Skeletal muscle tissue (tissue), 4 donors: ENCODE measurements around the gene ZBTB7C. TPM values are rescaled to one million over a fixed set of nuclear protein-coding genes. Genes with fewer than 3 reads are reported as not detected.

Experiments used
- H3K27ac ChIP-seq: one replicate; pipeline ENCODE4 v1.7.0; 2013; ENCODE audit warnings: mild to moderate bottlenecking, low read depth, low read length, inconsistent platforms
- H3K27me3 ChIP-seq, 3 donors: one replicate each; pipeline ENCODE4 v1.7.0; 2013; ENCODE audit warnings: low read length in 3 of 3; ENCODE audit not compliant: control insufficient read depth in 3 of 3, insufficient read depth in 3 of 3
- H3K36me3 ChIP-seq, 3 donors: one replicate each; pipeline ENCODE4 v1.7.0; 2013; ENCODE audit warnings: low read length in 3 of 3; ENCODE audit not compliant: control insufficient read depth in 3 of 3, insufficient read depth in 3 of 3
- H3K4me1 ChIP-seq, 3 donors: one replicate each; pipeline ENCODE4 v1.7.0; 2013; ENCODE audit warnings: low read length in 3 of 3, mild to moderate bottlenecking in 3 of 3; ENCODE audit not compliant: control insufficient read depth in 3 of 3, insufficient read depth in 3 of 3
- H3K4me3 ChIP-seq, 3 donors: one replicate each; pipeline ENCODE4 v1.7.0; 2013; ENCODE audit warnings: low read length in 3 of 3
- H3K9ac ChIP-seq, 3 donors: one replicate each; pipeline ENCODE4 v1.7.0; 2013; ENCODE audit warnings: low read length in 3 of 3, mild to moderate bottlenecking in 3 of 3, moderate library complexity in 2 of 3, low read depth in 1 of 3
- H3K9me3 ChIP-seq, 3 donors: one replicate each; pipeline ENCODE4 v1.7.0; 2013; ENCODE audit warnings: low read length in 3 of 3; ENCODE audit not compliant: control insufficient read depth in 3 of 3
- total RNA-seq: library from RNA; depleted of rRNA; stranded (reverse); fragments of >200 nt; gene quantifications from one replicate; pipeline ENCODE4 v1.2.3, GENCODE V29; 2014
- donor health status: Osteomylitis.

ZBTB7C gene
- total RNA-seq, 1 donor from 2014 or later, result 2.6 TPM

- peaks cover 0 to 3% (median 2%) of the 10 kb centered on the region in 3 donors for H3K9me3 ChIP-seq
- no peak overlapping the region for H3K4me3 ChIP-seq
- H3K27me3 ChIP-seq, result peaks cover 0 to 4% (median 0%) of the 10 kb centered on the region in 3 donors
- H3K9ac ChIP-seq, result no peak overlapping the region
- no peaks in the 10 kb centered on the region for H3K4me1 ChIP-seq
- no peaks in the 10 kb centered on the region for H3K36me3 ChIP-seq
- no peak overlapping the region for H3K27ac ChIP-seq
Measured at GRCh38 chr18:48046843-48047242, 362.3 kb downstream of the ZBTB7C start.

GRCh38 chr18:48045744-48046143 lies 363.4 kb downstream of the ZBTB7C start:
- H3K27me3 ChIP-seq, result no peaks in the 10 kb centered on the region
- no peaks in the 10 kb centered on the region for H3K36me3 ChIP-seq
- peaks cover 0 to 3% (median 2%) of the 10 kb centered on the region in 3 donors for H3K9me3 ChIP-seq
- no peak overlapping the region for H3K27ac ChIP-seq
- H3K4me3 ChIP-seq, result no peak overlapping the region
- H3K9ac ChIP-seq, result no peak overlapping the region
- H3K4me1 ChIP-seq, result no peaks in the 10 kb centered on the region

GRCh38 chr18:48044944-48045343 lies 364.2 kb downstream of the ZBTB7C start:
- H3K4me3 ChIP-seq, result no peak overlapping the region
- peaks cover 0 to 3% (median 2%) of the 10 kb centered on the region in 3 donors for H3K9me3 ChIP-seq
- H3K36me3 ChIP-seq, result no peaks in the 10 kb centered on the region
- H3K9ac ChIP-seq, result no peak overlapping the region
- no peaks in the 10 kb centered on the region for H3K27me3 ChIP-seq
- no peak overlapping the region for H3K27ac ChIP-seq
- H3K4me1 ChIP-seq, result no peaks in the 10 kb centered on the region

GRCh38 chr18:48043166-48043565 lies 366.0 kb downstream of the ZBTB7C start:
- H3K4me3 ChIP-seq, result no peak overlapping the region
- no peak overlapping the region for H3K9ac ChIP-seq
- no peak overlapping the region for H3K27ac ChIP-seq
- H3K36me3 ChIP-seq, result no peaks in the 10 kb centered on the region
- peaks cover 0 to 1% (median 0%) of the 10 kb centered on the region in 3 donors for H3K4me1 ChIP-seq
- peaks cover 0 to 3% (median 2%) of the 10 kb centered on the region in 3 donors for H3K9me3 ChIP-seq
- no peaks in the 10 kb centered on the region for H3K27me3 ChIP-seq

- Histone ChIP-seq H3K27me3 (no peaks in the 10 kb centered on the region), H3K4me3 (no peak overlapping the region), H3K27ac (no peak overlapping the region), H3K4me1 (peaks cover 0 to 6% (median 0%) of the 10 kb centered on the region in 3 donors), H3K9me3 (peaks cover 0 to 3% (median 2%) of the 10 kb centered on the region in 3 donors), H3K36me3 (no peaks in the 10 kb centered on the region), H3K9ac (no peak overlapping the region)
Measured at GRCh38 chr18:48042431-48042830, 366.8 kb downstream of the ZBTB7C start.

GRCh38 chr18:48040457-48041110 lies 368.6 kb downstream of the ZBTB7C start:
- H3K9ac ChIP-seq, result no peak overlapping the region
- peaks cover 0 to 10% (median 0%) of the 10 kb centered on the region in 3 donors for H3K4me1 ChIP-seq
- H3K9me3 ChIP-seq, result peaks cover 0 to 3% (median 0%) of the 10 kb centered on the region in 3 donors
- H3K27me3 ChIP-seq, result no peaks in the 10 kb centered on the region
- no peaks in the 10 kb centered on the region for H3K36me3 ChIP-seq
- no peak overlapping the region for H3K4me3 ChIP-seq
- no peak overlapping the region for H3K27ac ChIP-seq

- no peak overlapping the region for H3K27ac ChIP-seq
- H3K9ac ChIP-seq, result no peak overlapping the region
- H3K9me3 ChIP-seq, result no peaks in the 10 kb centered on the region
- no peaks in the 10 kb centered on the region for H3K27me3 ChIP-seq
- no peak overlapping the region for H3K4me3 ChIP-seq
- no peaks in the 10 kb centered on the region for H3K36me3 ChIP-seq
- H3K4me1 ChIP-seq, result peaks cover 0 to 10% (median 0%) of the 10 kb centered on the region in 3 donors
Measured at GRCh38 chr18:48039769-48040215, 369.4 kb downstream of the ZBTB7C start.

- H3K27ac ChIP-seq, result no peak overlapping the region
- H3K9me3 ChIP-seq, result no peaks in the 10 kb centered on the region
- no peak overlapping the region for H3K4me3 ChIP-seq
- H3K36me3 ChIP-seq, result no peaks in the 10 kb centered on the region
- peaks cover 0 to 13% (median 0%) of the 10 kb centered on the region in 3 donors for H3K4me1 ChIP-seq
- H3K27me3 ChIP-seq, result no peaks in the 10 kb centered on the region
- no peak overlapping the region for H3K9ac ChIP-seq
Measured at GRCh38 chr18:48038636-48039035, 370.5 kb downstream of the ZBTB7C start.

- Histone ChIP-seq H3K27me3 (no peaks in the 10 kb centered on the region), H3K4me1 (peaks cover 0 to 13% (median 0%) of the 10 kb centered on the region in 3 donors), H3K4me3 (no peak overlapping the region), H3K36me3 (no peaks in the 10 kb centered on the region), H3K9ac (no peak overlapping the region), H3K9me3 (no peaks in the 10 kb centered on the region), H3K27ac (no peak overlapping the region)
Measured at GRCh38 chr18:48037481-48038271, 371.5 kb downstream of the ZBTB7C start.
